Esophagus muscularis mucosa (tissue), 4 donors: ENCODE data around the gene MARK3. TPM values are rescaled to one million over a fixed set of nuclear protein-coding genes. Genes with fewer than 3 reads are reported as not detected.

Experiments used
- DNase-seq: peaks from one replicate; pipeline ENCODE4 v3.0.0-alpha.2; 2017; ENCODE audit errors: extremely low spot score
- H3K27ac ChIP-seq, 4 donors: fragments of 200-600 bp; sonication (generic); replicated peaks in 1 of 4; 1 replicate in 3 of 4; 2 replicates in 1 of 4; pipeline ENCODE4 v1.5.1; 2016 to 2019; ENCODE audit warnings: mild to moderate bottlenecking in 1 of 4
- H3K27me3 ChIP-seq, 4 donors: fragments of 200-600 bp; sonication (generic); one replicate each; pipeline versions ENCODE4 v1.5.1 to v1.6.0; 2016 to 2019
- H3K36me3 ChIP-seq, 4 donors: fragments of 200-600 bp; sonication (generic); one replicate each; pipeline ENCODE4 v1.5.1; 2016 to 2019
- H3K4me1 ChIP-seq, 4 donors: fragments of 200-600 bp; sonication (generic); one replicate each; pipeline ENCODE4 v1.5.1; 2016 to 2019
- H3K4me3 ChIP-seq, 4 donors: fragments of 200-600 bp; sonication (generic); 1 replicate in 2 of 4; 2 replicates in 2 of 4; pipeline ENCODE4 v1.5.1; 2016 to 2019; ENCODE audit warnings: mild to moderate bottlenecking in 4 of 4, moderate library complexity in 1 of 4
- H3K9me3 ChIP-seq, 4 donors: fragments of 200-600 bp; sonication (generic); 1 replicate in 3 of 4; 2 replicates in 1 of 4; pipeline ENCODE4 v1.5.1; 2016 to 2019
- CTCF ChIP-seq, 3 experiments: fragments of 200-600 bp in 2 of 3; fragments of 450-650 bp in 1 of 3; sonication (generic) in 2 of 3; IDR thresholded peaks; one replicate each; pipeline ENCODE4 v1.5.1; 2017 to 2019; ENCODE audit warnings: antibody characterized with exemption in 3 of 3, mild to moderate bottlenecking in 2 of 3, moderate library complexity in 1 of 3
- EP300 ChIP-seq: sonication (generic); formaldehyde crosslinking; IDR thresholded peaks from one replicate; pipeline ENCODE4 v1.6.1; 2017; ENCODE audit warnings: antibody characterized with exemption
- POLR2A ChIP-seq: fragments of 450-650 bp; IDR thresholded peaks from one replicate; pipeline ENCODE4 v1.6.1; 2017; ENCODE audit warnings: antibody characterized with exemption, moderate library complexity, mild to moderate bottlenecking, low read depth
- POLR2AphosphoS5 ChIP-seq, 2 donors: sonication (generic); formaldehyde crosslinking; IDR thresholded peaks; one replicate each; pipeline ENCODE4 v1.6.1; 2017; ENCODE audit warnings: antibody characterized with exemption in 2 of 2
- WGBS: methylation state at CpG from one replicate; pipeline ENCODE4 v1.1.5; 2018; 5-methylcytosine and 5-hydroxymethylcytosine counted together
- intact Hi-C: fragments of 100-400 bp; cut with DNase I; formaldehyde crosslinking; loops from one replicate; pipeline ENCODE4 v1.15.1; 2023
- total RNA-seq, 4 donors: library from RNA; depleted of rRNA; stranded (reverse); fragments of >200 nt; gene quantifications; one replicate each; pipeline versions ENCODE4 v1.1.0 to v1.2.1, GENCODE V29; 2016

MARK3 gene
- total RNA-seq, 4 donors from 2014 or later = 57.4 to 78.1 (median 68.1) TPM

GRCh38 chr14:103532216-103533136 lies 147.3 kb downstream of the MARK3 start:
- Histone ChIP-seq H3K27me3 (no peaks in the 10 kb centered on the region), H3K9me3 (no peaks in the 10 kb centered on the region), H3K36me3 (peaks cover 0 to 58% (median 27%) of the 10 kb centered on the region in 4 donors), H3K4me3 (peak overlapping the region; percentile 43 to 50 (median 47)), H3K27ac (peak overlapping the region; percentile 93 to 97 (median 94)), H3K4me1 (peaks cover 39 to 98% (median 94%) of the 10 kb centered on the region in 4 donors)
- WGBS = 80% methylated on average over 3 of the region's 32 CpGs
- intact Hi-C loops = no loop called here
- TF ChIP-seq EP300 (no peak), CTCF (IDR thresholded peaks at IDR 0.05) (no peak), POLR2A (no peak), POLR2AphosphoS5 (IDR thresholded peaks at IDR 0.05) (no peak)
- DNase-seq = no peak

- H3K9me3 ChIP-seq = no peaks in the 10 kb centered on the region
- H3K36me3 ChIP-seq = peaks cover 0 to 59% (median 27%) of the 10 kb centered on the region in 4 donors
- H3K27ac ChIP-seq = peak overlapping the region; percentile 93 to 97 (median 94)
- intact Hi-C loops = no loop called here
- no peak for DNase-seq
- no peak for TF ChIP-seq POLR2A
- peak; percentile 76 to 84 for TF ChIP-seq POLR2AphosphoS5 (IDR thresholded peaks at IDR 0.05)
- no peak for TF ChIP-seq EP300
- peak; percentile 14 to 20 (median 18) for TF ChIP-seq CTCF (IDR thresholded peaks at IDR 0.05)
- H3K4me3 ChIP-seq = peak overlapping the region; percentile 43 to 50 (median 47)
- peaks cover 33 to 98% (median 94%) of the 10 kb centered on the region in 4 donors for H3K4me1 ChIP-seq
- H3K27me3 ChIP-seq = no peaks in the 10 kb centered on the region
- WGBS = 48% methylated on average over 14 of the region's 23 CpGs
Measured at GRCh38 chr14:103533137-103533998, 148.2 kb downstream of the MARK3 start.

GRCh38 chr14:103533999-103534575 lies 148.9 kb downstream of the MARK3 start:
- no peak for DNase-seq
- 100% methylated on average over 3 of the region's 25 CpGs for WGBS
- H3K4me1 ChIP-seq = peaks cover 36 to 100% (median 97%) of the 10 kb centered on the region in 4 donors
- H3K4me3 ChIP-seq = peak overlapping the region; percentile 43 to 50 (median 47)
- H3K27me3 ChIP-seq = no peaks in the 10 kb centered on the region
- no peaks in the 10 kb centered on the region for H3K9me3 ChIP-seq
- intact Hi-C loops = no loop called here
- peak overlapping the region; percentile 93 to 97 (median 94) for H3K27ac ChIP-seq
- peaks cover 0 to 59% (median 27%) of the 10 kb centered on the region in 4 donors for H3K36me3 ChIP-seq
- TF ChIP-seq CTCF (IDR thresholded peaks at IDR 0.05) (peak in 1 of 3 experiments; percentile 0), POLR2A (no peak), POLR2AphosphoS5 (IDR thresholded peaks at IDR 0.05) (no peak), EP300 (no peak)

GRCh38 chr14:103534576-103535061 lies 149.4 kb downstream of the MARK3 start:
- intact Hi-C loops = no loop called here
- Histone ChIP-seq H3K36me3 (peaks cover 0 to 59% (median 27%) of the 10 kb centered on the region in 4 donors), H3K27ac (peak overlapping the region; percentile 93 to 97 (median 94)), H3K4me1 (peaks cover 40 to 100% (median 99%) of the 10 kb centered on the region in 4 donors), H3K9me3 (no peaks in the 10 kb centered on the region), H3K4me3 (peak overlapping the region in 2 of 4 donors; percentile 46 to 50), H3K27me3 (no peaks in the 10 kb centered on the region)
- DNase-seq = no peak
- 82% methylated on average over 12 of the region's 22 CpGs for WGBS
- TF ChIP-seq POLR2A = no peak
- no peak for TF ChIP-seq CTCF (IDR thresholded peaks at IDR 0.05)
- no peak for TF ChIP-seq EP300
- peak in 1 of 2 donors; percentile 53 for TF ChIP-seq POLR2AphosphoS5 (IDR thresholded peaks at IDR 0.05)
